Measurements from ENCODE around the gene AXL. TPM values are rescaled to one million over a fixed set of nuclear protein-coding genes. Genes with fewer than 3 reads are reported as not detected.

AXL gene
- total RNA-seq, 1 experiment from 2014 or later, result 355 TPM

GRCh38 chr19:41249707-41250423 is 30.8 kb downstream of the AXL start:
- DNase-seq, result no peak
- Histone ChIP-seq H3K9me3 (no peaks in the 10 kb centered on the region), H3K36me3 (peaks cover 91% of the 10 kb centered on the region), H3K27me3 (no peaks in the 10 kb centered on the region), H3K4me3 (no peak overlapping the region)

DNA sequence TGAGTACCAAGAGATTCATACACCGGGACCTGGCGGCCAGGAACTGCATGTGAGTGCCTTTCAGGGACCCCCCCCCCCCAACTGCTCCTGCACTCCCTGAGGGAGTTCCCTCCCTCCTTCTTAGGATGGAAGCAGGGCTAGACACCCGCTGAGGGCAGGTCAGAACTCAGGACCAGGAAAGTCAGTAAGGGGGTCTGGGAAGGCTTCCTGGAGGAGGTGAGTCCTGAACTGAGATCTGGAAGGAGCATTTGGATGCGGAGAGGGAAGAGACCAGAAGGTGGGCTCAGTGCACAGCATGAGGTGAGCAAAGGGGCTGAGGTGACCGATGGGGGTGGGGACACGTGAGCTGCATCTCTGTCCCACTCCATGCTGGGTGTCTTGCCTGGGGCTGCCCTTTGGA is 34.6 kb downstream of the AXL start:
- H3K9me3 ChIP-seq, result no peaks in the 10 kb centered on the region
- no peak for DNase-seq
- H3K36me3 ChIP-seq, result peaks cover 98% of the 10 kb centered on the region
- H3K27me3 ChIP-seq, result no peaks in the 10 kb centered on the region
- no peak overlapping the region for H3K4me3 ChIP-seq

DNA sequence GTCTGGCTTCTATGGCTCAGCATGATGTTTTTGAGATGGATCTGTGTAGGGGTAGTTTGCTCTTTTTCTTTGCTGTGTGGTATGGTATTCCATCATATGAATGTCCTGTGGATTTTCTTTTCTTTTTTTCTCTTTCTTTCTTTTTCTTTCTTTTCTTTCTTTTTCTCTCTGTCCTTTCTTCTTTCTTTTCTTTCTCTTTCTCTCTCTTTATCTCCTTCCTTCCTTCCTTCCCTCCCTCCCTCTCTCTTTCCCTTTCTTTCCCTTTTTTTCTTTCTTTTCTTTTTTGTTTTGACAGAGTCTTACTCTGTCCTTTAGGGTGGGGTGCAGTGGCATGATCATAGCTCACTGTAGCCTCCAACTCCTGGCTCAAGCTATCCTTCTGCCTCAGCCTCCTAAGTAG is 36.1 kb downstream of the AXL start:
- Histone ChIP-seq H3K9me3 (no peaks in the 10 kb centered on the region), H3K4me3 (no peak overlapping the region), H3K27me3 (no peaks in the 10 kb centered on the region), H3K36me3 (peaks cover 97% of the 10 kb centered on the region)
- no peak for DNase-seq

DNA sequence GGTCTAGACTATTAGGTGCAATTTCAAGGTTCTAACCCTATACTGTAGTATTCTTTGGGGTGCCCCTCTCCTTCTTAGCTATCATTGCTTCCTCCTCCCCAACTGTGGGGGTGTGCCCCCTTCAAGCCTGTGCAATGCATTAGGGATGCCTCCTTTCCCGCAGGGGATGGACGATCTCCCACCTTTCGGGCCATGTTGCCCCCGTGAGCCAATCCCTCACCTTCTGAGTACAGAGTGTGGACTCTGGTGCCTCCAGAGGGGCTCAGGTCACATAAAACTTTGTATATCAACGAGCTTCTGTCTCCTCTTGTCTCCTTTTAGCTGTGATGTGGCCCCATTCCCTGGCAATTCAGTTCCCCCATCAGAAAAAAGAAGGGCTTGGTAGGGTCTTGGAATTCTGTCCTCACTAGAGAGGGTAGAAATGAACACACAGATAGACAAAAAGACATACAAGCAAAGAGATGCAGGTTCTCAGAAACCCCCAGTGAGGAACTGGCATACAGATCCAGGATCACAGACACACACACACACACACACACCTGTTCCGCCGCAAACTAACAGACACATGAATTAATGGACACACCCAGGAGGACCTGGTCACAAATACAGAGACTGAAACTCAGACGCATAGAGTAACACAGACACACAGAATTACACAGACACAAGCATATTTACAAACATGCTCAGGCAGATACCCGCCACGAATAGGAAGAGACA is 42.6 kb downstream of the AXL start:
- Histone ChIP-seq H3K9me3 (no peaks in the 10 kb centered on the region), H3K27me3 (no peaks in the 10 kb centered on the region), H3K4me3 (peak overlapping the region; percentile 59), H3K36me3 (peaks cover 75% of the 10 kb centered on the region)
- DNase-seq, result no peak

- H3K4me3 ChIP-seq, result peak overlapping the region; percentile 59
These were observed 44.2 kb downstream of the AXL start for GRCh38 chr19:41263042-41263849.

DNA sequence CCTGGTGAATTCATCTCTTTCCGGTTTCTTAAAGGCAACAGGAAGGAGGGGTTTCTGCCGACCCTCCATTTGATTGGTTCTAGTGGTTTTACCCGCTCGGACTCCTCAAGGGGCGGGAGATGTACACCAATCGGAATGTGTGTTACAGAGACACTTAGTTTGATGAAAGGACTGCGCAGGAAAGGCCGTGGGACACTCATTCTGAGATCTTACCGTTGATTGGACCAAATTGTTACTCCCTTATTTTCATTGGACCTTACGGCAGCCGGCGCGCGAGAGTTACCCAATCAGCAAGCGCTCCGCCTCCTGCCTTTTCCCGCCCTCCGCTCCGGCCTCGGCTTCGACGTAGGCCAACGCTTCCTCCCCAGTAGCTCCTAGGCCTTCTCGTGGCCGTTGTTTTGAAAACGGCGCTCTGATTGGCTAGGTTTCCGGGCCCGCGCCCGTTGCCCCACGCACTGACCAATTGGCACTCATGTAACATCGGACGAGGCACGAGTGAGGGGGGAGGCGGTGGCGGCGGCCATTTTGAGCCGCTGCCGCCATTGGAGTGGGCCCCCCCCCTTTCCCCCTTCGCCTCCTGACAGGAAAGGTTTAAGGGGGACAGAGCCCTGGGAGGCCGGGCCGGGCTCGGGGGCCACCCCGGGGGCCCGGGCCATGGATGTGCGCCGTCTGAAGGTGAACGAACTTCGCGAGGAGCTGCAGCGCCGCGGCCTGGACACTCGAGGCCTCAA is 45.0 kb downstream of the AXL start, which contains the start of gene HNRNPUL1:
Gene HNRNPUL1, plus strand, starts transcription at position 523 of the 731 bp plus-strand sequence. Its CDS starts 132 bp downstream, at position 655.
- Histone ChIP-seq H3K36me3 (peaks cover 75% of the 10 kb centered on the region), H3K9me3 (no peaks in the 10 kb centered on the region), H3K4me3 (peak within 1 kb of the TSS; percentile 93), H3K27me3 (no peaks in the 10 kb centered on the region)
- DNase-seq, result peak; percentile 99

More at GRCh38 chr19:41263042-41263849, 44.2 kb downstream of the AXL start:
- no peaks in the 10 kb centered on the region for H3K27me3 ChIP-seq
- no peaks in the 10 kb centered on the region for H3K9me3 ChIP-seq
- H3K36me3 ChIP-seq, result peaks cover 75% of the 10 kb centered on the region
- peak; percentile 72 for DNase-seq

DNA sequence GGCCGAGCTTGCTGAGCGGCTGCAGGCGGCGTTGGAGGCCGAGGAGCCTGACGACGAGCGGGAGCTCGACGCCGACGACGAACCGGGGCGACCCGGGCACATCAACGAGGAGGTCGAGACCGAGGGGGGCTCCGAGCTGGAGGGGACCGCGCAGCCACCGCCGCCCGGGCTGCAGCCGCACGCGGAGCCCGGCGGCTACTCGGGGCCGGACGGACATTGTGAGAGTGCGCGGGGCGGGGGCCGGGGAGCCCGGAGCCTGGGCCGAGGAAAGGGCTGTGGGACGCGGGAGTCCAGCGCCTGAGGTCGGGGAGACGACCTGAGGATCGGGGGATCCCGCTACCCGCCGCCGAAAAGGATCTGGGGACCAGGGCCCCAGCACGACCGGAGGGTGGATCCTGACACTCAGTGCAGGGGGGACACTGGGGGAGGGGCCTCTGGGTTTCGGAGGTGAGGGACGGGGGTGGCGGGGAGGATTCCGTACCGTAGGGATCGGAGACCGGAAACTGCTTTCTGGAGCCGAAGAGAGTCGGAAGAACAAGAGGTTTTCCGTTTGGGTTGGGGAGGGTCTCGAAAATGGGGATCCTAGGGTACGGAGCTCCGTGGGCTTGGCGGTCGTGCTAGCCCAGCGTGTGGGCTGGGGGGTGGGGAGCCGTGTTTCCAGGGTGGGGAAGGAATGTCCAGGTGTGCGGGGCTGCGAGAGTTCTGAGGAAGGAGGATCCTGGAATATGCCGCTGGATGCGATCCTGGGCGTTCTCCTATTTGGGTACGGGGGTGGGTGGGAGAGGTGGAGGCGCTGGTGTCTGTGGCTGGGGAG is 45.8 kb downstream of the AXL start:
- H3K36me3 ChIP-seq, result peaks cover 75% of the 10 kb centered on the region
- H3K27me3 ChIP-seq, result no peaks in the 10 kb centered on the region
- DNase-seq, result peak; percentile 68
- H3K9me3 ChIP-seq, result no peaks in the 10 kb centered on the region
- H3K4me3 ChIP-seq, result peak overlapping the region; percentile 93

DNA sequence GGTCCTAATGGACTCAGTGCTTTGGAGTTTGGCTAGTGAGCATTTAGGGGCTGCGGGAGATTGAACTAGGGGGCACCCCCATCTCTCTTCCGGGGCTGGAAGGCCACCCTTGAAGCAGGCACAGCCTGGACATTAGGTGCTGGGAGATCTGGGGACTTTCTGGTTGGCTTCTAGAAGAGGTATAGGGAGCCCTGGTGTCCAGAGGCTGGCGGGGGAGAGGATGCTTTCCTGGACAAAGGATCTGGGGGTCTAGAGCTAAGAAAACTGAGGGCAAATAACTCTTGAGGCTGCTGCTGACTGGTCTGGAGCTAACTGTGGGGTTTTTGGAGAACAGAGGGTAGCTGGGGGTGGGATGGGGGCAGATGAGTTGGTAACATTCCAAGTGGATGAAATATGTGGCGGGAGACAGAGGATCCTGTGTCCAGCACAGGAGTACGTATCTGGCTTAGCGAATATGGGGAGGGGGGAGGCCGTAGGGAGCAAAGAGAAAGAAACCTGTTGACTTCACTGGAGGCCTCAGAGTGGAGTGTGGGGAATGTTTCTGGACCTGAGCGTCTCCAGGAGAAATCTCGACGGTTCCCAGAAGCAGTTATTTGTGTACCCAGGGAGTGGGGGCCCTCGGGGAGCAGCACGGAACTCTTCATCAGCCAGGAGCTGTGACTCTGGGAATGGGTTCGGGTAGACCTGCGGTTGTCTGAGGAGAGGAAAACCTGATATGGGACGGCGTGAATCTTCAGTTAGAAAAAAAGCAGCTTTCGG is 46.6 kb downstream of the AXL start:
- Histone ChIP-seq H3K36me3 (peaks cover 77% of the 10 kb centered on the region), H3K9me3 (no peaks in the 10 kb centered on the region), H3K4me3 (peak overlapping the region; percentile 93), H3K27me3 (no peaks in the 10 kb centered on the region)
- peak; percentile 32 for DNase-seq

DNA sequence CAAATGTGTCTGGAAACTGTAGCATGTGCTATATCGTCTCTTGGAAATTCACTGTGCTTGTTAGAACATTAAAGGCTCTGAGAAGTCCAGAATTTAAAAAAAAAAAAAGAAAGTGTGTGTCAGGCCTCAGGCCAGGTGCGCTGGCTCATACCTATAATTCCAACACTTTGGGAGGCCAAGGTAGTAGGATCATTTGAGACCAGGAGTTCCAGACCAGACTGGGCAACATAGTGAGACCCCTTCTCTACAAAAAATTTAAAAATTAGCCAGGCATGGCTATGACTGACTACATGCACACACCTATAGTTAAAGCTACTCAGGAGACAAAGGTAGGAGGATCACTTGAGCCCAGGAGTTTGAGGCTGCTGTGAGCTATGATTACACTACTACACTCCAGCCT is 50.0 kb downstream of the AXL start:
- peaks cover 96% of the 10 kb centered on the region for H3K36me3 ChIP-seq
- no peak overlapping the region for H3K4me3 ChIP-seq

DNA sequence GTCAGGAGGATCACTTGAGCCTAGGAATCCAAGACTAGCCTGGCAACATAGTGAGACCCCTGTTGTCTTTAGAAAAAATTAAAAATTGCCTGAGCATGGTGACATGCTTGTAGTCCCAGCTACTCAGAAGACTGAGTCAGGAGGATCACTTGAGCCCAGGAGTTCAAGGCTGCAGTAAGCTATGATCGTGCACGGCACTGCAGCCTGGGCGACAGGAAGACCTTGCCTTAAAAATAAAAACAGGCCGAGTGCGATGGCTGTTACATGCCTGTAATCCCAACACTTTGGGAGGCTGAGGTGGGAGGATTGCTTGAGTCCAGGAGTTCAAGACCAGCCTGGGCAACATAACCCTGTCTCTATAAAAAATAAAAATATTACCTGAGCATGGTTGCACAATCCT is 50.5 kb downstream of the AXL start:
- Histone ChIP-seq H3K36me3 (peaks cover 98% of the 10 kb centered on the region), H3K27me3 (no peaks in the 10 kb centered on the region), H3K4me3 (no peak overlapping the region), H3K9me3 (no peaks in the 10 kb centered on the region)
- no peak for DNase-seq

More for the DNA sequence above, 50.0 kb downstream of the AXL start:
- DNase-seq, result no peak
- no peaks in the 10 kb centered on the region for H3K9me3 ChIP-seq
- no peaks in the 10 kb centered on the region for H3K27me3 ChIP-seq

- DNase-seq, result no peak
- H3K9me3 ChIP-seq, result no peaks in the 10 kb centered on the region
- peaks cover 100% of the 10 kb centered on the region for H3K36me3 ChIP-seq
- H3K4me3 ChIP-seq, result no peak overlapping the region
- H3K27me3 ChIP-seq, result no peaks in the 10 kb centered on the region
These were observed 54.1 kb downstream of the AXL start for GRCh38 chr19:41273076-41273475.

- Histone ChIP-seq H3K4me3 (no peak overlapping the region), H3K9me3 (0 out of 2 replicates have a peak, but pooled peaks cover 2% of the 10 kb centered on the region), H3K27me3 (no peaks in the 10 kb centered on the region), H3K36me3 (peaks cover 100% of the 10 kb centered on the region)
- no peak for DNase-seq
These were observed 55.8 kb downstream of the AXL start for GRCh38 chr19:41274802-41275201.

DNA sequence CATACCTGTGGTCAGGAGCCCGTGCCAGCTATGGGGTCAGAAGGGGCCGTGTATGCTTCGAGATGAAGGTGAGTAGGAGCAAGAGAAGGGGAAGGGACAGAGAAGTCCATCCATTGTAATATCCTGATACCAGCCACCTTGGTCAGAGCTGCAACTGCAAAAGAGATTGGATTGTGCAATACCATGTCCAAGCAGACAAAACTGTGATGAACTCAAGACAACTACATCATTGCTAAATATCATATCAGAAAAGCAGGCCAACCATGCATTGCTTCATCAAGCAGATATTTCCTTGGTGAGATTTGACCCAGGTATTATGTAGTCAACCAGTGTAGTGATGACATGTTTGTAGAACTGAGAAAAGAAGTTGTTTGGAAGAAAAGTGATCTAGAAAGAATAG is 57.2 kb downstream of the AXL start:
- Histone ChIP-seq H3K4me3 (no peak overlapping the region), H3K27me3 (no peaks in the 10 kb centered on the region), H3K36me3 (peaks cover 100% of the 10 kb centered on the region), H3K9me3 (0 out of 2 replicates have a peak, but pooled peaks cover 2% of the 10 kb centered on the region)
- no peak for DNase-seq

DNA sequence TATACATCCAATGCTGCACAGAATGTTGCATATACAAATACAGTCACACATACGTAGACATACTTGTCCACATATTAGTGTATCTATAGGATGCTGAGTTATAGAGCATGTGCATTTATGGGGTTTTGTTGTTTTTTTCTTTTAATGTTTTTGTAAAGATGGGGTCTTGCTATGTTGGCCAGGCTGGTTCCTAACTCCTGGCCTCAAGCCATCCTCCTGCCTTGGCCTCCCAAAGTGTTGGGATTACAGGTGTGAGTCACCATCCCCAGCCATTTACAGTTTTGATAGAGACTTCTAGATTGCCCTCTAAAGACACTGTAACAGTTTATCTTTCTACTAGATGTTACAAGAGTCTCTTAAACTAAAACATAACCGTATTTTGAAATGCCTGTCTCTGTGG is 59.5 kb downstream of the AXL start:
- H3K9me3 ChIP-seq, result 0 out of 2 replicates have a peak, but pooled peaks cover 2% of the 10 kb centered on the region
- H3K4me3 ChIP-seq, result no peak overlapping the region
- peaks cover 98% of the 10 kb centered on the region for H3K36me3 ChIP-seq
- DNase-seq, result no peak
- no peaks in the 10 kb centered on the region for H3K27me3 ChIP-seq
